Activated CD4-positive, alpha-beta T cell treated with anti-CD3 and anti-CD28 coated beads, Interleukin-2, amount 50 U/mL, for 48 hours (primary cell): Measurements from ENCODE around the gene NPRL2.
A peak's percentile ranks its signal among the peaks of the same experiment; 100 is the strongest.

ENCODE experiments used
- DNase-seq, 2 experiments: peaks; one replicate each; pipeline ENCODE4 v3.0.0-alpha.2; 2020

The NPRL2 gene

GRCh38 chr3:50303013-50303815 is 47.4 kb downstream of the NPRL2 start, which contains the start of gene HYAL1:
TSS of gene HYAL1 (minus strand) at chr3:50303574. CDS start at chr3:50302956, 618 bp downstream.
- no peak for DNase-seq

DNA sequence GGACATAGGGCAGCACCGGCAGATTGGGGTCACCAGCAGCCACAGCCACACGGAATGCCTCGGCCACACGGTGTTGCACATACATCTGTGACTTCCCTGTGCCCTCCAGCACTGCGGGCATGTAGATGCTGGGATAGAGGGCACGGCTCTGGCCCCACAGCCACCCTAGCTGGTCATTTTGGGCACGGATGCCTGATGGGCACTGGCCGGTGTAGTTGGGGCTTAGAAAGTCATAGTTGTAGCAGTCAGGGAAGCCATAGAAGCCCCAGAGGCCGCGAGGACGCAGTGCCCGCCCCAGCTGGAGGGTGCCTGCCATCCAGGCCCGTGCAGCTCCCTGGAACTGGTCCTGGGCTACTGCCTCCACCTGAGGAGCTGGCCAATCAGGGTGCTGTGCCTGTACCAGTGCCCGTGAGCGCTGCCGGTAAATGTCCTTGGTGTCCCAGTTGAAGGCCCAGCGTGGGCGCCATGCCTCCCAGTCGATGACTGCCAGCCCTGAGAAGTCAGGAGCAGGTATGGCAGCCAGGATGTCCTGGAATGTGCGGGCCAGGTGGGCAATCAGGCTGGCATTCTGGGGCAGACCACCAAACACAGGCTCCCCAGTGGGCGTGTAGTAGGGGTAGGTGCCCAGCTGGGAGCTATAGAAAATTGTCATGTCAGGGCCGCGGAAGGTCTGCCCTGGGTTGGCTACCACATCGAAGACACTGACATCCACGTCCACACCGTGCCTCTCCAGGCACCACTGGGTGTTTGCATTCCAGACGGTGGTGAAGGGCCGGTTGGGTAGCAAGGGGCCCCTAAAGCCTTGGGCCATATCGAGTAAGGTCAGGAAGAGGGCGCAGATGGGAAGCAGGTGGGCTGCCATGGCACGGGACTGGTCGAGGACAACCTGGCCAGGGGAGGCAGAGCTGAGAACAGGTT is 48.2 kb downstream of the NPRL2 start:
- no peak for DNase-seq

DNA sequence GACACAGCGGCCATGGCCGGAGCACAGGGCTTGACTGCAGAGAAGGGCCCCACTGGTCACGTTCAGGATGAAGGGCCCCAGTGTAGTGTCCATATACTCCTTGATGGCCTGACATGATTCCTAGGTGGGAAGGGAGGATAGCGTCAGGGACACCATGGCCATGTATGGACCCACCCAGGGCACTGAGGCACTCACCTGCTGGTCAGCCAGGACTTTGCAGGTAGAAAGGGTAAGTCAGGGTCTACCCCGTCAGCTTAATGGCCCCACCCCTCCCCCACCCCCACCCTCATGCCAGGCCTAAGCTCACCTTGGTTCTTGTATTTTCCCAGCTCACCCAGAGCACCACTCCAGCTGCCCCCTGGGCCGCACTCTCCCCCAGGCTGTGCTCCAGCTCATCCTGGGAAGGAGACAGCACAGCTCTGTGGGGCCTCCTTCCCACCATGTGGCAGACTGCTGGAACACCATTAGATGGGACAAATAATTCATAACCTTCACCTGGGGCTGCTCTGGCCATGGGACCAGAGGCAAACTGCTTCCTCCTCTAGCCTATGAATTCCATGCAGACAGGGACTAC is 49.8 kb downstream of the NPRL2 start:
- DNase-seq = no peak

GRCh38 chr3:50299929-50300680 is 50.5 kb downstream of the NPRL2 start:
- no peak for DNase-seq

DNA sequence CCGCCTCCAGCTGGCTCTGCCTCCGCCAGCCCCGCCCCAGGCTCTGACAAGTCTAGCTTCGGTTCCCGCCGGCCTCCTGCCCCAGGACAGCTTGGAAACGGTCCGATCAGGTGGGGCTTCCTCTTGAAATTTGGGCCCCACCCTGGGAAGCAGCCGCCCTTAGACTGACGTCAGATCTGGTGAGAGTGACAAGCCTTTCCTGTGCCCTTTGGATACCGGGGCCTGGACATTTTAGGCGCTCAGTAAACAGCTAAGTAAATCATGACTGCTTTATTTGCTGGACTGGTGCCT is 51.0 kb downstream of the NPRL2 start:
- no peak for DNase-seq

DNA sequence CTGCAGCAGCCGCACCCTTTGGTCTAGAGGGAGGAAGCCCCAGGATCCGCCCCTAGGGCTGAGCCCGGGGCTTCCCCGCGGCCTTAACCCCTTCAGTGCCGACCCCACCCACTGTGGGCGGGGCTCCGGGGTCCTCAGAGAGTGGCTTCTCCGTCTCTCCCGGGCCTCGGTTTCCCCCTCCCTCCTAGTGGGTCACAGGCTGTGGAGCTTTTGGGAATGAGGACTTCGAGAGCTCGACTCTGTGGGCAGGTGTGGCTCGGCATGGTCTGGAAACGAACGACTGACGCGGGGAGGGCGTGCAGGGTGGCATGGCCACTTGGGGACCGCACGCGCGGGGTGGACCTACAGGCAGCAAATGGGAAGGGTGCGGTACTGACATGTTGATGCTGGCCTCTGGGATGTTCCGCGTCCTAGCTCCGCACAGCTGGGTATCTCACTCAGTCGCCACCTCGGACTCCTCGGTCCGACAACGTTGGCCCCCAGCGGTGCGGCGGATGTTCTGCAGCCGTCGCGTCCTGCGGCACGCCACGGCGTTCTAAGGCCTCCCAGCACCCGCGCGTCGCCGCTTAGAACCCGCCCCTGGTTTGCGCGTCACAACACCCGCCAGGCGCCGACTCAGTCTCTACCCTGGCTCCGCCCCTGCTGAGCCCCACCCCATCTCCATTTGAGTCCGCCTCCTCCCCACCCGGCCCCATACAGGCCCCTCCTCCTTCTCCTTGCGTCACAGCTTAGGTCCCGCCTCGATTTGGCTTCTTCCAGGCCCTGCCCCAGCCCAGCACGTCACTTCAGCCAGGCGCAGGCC is 51.5 kb downstream of the NPRL2 start, which contains the start of the genes HYAL3 and NAA80:
Gene HYAL3 (minus strand): TSS at position 570 of the 802 bp plus-strand sequence. CDS start 3,803 bp downstream, outside the sequence.
Gene NAA80 (minus strand): TSS at position 570 of the 802 bp plus-strand sequence. CDS start 1,942 bp downstream, outside the sequence.
- DNase-seq = peak; percentile 100

DNA sequence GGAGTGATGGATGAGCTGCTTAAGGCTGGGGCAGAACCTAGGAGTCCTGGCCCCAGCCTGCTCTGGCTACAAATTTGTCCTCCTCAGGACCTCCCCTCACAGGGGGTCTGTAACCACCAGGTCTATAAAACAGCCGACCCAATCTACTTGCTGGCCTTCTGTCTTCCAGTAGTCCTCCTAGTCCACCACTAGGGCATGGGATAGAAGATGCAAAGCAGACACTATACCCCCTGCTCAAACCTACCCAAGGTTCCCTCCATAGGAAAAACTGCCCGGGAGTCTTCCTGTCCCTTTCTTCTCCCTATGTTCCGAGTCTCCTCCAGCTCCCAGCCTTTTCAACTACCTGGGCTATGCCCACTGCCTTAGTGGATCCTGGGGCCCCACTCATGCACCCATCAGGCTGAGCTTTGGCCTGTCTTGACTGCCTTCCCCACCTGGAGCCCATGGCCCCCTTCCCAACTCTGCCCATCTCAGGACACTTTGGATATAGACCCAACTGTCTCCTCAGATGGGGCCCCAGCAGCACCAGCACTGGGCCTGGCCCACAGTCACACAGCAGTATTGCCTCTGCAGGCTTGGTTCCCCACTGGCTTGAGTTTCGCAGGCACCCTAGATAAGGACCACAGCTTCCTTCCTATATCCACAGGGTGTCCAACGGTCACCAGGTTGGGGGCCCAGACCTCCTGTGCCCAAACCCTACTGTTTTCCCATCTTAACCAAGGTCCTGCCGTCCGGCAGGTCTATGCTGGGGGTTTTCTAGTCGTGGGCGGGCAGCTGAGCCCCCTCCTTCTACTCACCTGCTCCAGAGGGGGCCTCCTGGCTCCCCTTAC is 52.5 kb downstream of the NPRL2 start:
- no peak for DNase-seq

DNA sequence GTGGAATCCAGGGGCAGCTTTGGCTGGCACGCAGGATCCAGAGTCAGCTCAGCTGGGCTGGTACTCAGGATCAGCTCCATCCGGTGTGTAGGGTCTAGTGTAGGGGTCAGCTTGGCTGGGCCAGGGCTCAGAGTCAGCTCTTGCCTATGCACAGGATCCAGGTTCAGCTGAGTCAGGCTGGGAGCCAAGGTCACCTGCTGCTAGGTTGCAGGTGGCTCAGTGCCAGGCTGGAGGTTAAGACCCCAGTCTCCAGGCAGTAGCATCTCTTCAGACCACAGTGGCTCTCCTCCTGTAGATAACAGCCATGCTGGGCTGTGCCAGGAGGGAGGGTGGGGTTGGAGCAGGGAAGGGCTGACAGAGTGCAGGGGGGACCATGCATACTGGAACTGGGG is 53.2 kb downstream of the NPRL2 start:
- no peak for DNase-seq
